ENCODE measurements around the gene LRCH1. TPM values are rescaled to one million over a fixed set of nuclear protein-coding genes. Genes with fewer than 3 reads are reported as not detected.

LRCH1 gene
- total RNA-seq, 2 donors from 2014 or later: 14.7 to 15.3 TPM

DNA sequence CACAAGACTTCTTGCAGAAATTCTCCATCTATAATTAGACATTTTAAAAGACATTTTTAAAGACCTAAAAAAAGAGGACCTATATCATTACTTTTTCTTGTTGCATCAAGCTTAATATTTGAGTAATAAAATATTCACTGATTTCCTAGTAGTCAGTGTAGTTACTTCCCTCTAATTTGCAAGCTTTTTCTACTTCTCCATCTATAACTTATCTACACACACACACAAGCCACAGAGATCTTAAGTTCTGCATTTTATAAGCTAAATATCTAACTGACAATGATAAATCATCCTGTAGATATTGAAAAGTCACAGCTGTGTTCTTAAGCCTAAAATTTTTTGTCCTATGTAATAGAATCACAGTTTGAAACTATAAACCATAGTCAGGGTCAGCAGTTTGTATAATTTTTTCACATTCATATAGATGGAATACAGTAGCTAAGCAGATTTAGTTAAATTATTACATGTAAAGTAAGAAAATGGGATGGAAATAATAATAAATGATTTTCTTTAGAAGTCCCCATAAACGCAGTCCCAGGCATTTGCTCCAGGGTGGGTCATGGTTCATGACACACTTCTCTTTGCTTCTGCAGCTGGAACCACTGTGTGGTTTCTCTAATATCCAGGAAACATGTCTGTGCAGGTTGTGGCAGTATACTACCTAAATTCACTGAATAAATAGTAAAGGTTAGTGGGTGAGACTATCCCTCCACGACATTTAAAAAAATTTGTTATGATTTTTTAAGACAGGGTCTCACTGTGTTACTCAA lies 183.8 kb downstream of the LRCH1 start:
- H3K36me3 Mint-ChIP-seq (ENCODE audit: low read depth): peaks cover 66% of the 10 kb centered on the region
- no peak for ATAC-seq (replicated peaks)
- H3K27me3 Mint-ChIP-seq: no peaks in the 10 kb centered on the region
- H3K4me3 Mint-ChIP-seq: no peak overlapping the region
- H3K4me1 Mint-ChIP-seq: no peaks in the 10 kb centered on the region
- no peak overlapping the region for H3K27ac Mint-ChIP-seq
- no peaks in the 10 kb centered on the region for H3K9me3 Mint-ChIP-seq

DNA sequence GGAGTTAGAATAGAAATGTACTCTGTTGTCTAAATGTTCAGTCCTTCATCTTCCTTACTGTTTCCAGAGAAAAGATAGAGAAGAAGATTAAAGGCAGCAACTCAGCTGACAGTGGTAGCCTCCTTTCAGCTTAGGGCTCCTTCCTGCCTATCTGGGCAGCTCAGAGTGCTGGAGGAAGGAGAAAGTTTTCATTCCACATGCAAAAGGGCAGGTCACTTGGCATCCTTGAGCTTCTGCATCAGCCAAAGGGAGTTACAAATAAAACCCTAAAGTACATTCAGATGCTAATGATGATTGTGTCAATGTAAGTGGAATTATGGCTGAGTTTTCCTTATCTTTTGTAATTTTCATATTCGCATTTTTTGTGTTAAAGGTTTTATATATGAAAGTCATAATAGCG lies 185.1 kb downstream of the LRCH1 start:
- ATAC-seq (replicated peaks): no peak
- H3K4me3 Mint-ChIP-seq: no peak overlapping the region
- peaks cover 66% of the 10 kb centered on the region for H3K36me3 Mint-ChIP-seq (ENCODE audit: low read depth)
- no peaks in the 10 kb centered on the region for H3K9me3 Mint-ChIP-seq
- H3K27ac Mint-ChIP-seq: no peak overlapping the region
- H3K27me3 Mint-ChIP-seq: no peaks in the 10 kb centered on the region
- H3K4me1 Mint-ChIP-seq: no peaks in the 10 kb centered on the region

DNA sequence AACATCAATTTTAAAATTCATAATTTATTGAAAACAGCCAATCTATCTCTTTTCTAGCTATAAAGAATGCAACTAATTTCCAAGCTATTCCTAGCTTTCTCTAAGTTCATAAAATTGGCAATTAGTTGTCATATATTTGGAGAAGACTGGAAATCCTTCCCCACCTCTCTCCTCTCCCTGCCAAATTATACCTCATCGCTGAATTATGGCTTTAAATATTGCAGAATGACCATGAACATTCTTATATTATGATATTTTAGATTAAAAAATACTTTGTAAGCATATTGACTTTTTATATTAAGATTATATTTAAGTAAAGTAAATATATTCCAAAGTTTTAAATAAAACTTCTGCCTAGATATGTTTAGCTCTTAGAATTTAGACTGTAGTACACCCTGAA lies 185.8 kb downstream of the LRCH1 start:
- Mint-ChIP-seq H3K4me1 (no peaks in the 10 kb centered on the region), H3K27me3 (no peaks in the 10 kb centered on the region), H3K27ac (no peak overlapping the region), H3K4me3 (no peak overlapping the region), H3K36me3 (ENCODE audit: low read depth) (peaks cover 69% of the 10 kb centered on the region), H3K9me3 (no peaks in the 10 kb centered on the region)
- ATAC-seq (replicated peaks): no peak

DNA sequence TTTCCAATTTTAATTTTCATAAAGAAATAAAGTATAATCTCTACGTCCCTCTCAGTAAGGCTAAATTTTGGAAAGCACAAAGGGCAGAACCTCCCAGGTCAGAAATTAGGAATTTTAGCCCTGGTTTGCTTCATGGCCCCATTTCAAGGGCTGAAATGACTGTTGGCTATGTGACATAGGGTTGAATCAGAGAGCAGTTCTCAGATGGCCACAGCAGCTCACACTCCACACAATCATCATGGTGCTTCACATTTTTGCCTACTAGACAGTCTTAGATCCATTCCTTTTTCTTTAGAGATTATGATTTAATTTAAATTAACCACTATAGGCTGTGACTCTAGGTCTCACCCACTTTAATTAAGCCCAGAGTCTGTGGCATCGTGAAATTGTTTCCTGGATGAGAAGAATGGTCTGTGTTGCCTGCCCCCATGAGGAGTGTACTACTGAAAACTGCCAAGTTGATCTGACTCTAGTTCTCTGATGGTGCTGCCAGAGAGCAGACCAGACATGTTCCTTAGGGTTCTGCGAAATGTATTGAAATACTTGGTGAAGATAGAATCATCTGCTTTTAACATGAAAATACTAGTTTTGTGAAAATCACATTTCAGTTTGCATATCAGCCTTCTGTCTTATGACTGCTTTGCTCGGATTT lies 186.6 kb downstream of the LRCH1 start:
- ATAC-seq (replicated peaks): no peak
- H3K9me3 Mint-ChIP-seq: no peaks in the 10 kb centered on the region
- H3K27ac Mint-ChIP-seq: no peak overlapping the region
- H3K4me3 Mint-ChIP-seq: no peak overlapping the region
- H3K27me3 Mint-ChIP-seq: no peaks in the 10 kb centered on the region
- no peaks in the 10 kb centered on the region for H3K4me1 Mint-ChIP-seq
- H3K36me3 Mint-ChIP-seq (ENCODE audit: low read depth): peaks cover 72% of the 10 kb centered on the region

DNA sequence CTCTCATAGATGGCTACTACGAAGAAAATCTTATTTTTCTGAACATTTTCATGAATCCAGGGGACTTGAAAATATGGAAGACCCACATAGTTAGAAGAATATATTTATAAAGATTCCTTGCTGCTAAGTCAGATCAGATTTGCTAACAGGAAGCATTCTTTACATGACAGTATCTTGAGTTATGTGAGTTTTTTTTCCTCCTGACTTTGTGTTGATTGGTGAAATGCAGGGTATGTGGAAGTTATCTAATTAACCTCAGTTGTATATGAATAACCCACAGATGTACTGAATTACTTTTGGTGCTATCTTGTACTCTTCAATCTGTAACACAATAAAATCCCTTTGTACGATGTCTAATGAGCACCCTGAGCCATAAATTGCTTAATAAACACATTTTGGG lies 190.2 kb downstream of the LRCH1 start:
- Mint-ChIP-seq H3K9me3 (no peaks in the 10 kb centered on the region), H3K4me1 (no peaks in the 10 kb centered on the region), H3K36me3 (ENCODE audit: low read depth) (peaks cover 57% of the 10 kb centered on the region), H3K4me3 (no peak overlapping the region), H3K27me3 (no peaks in the 10 kb centered on the region), H3K27ac (no peak overlapping the region)
- no peak for ATAC-seq (replicated peaks)

DNA sequence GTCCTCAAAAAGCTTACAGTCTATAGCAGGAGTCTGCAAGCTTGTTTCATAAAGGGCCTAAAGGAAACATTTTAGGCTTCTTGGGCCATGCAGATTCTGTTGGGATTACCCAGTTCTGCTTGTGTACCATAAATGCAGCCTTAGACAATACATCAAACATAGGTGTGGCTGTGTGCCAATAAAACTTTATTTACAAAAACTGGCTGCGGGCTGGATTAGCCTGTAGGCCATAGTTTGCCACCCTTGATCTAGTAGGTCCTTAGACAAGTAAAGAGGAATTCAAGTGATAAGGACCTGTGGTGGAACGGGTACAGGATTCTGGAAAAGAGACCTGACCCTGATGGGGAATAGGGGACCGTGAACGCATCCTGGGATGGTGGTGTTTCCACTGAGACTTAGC lies 192.1 kb downstream of the LRCH1 start:
- no peak overlapping the region for H3K4me3 Mint-ChIP-seq

DNA sequence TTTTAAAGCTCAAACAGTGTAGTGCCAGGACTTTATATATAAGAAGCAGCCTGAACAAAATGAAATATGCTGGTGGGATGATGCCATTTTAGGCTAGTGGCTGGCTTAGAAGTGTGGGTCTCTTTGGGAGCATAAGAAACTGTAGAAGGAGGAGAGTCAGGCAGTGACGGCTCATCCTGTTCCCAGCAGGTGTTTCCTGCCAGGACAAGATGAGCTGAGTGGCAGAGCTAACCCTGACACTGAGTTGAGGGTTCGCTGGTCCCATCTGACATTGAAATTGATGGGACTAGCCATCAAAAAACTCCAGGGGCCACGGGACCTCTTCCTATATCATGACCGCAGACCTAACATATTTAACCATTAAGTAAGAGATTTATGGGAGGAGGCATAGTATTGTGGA lies 192.7 kb downstream of the LRCH1 start:
- ATAC-seq (replicated peaks): no peak
- Mint-ChIP-seq H3K4me1 (no peaks in the 10 kb centered on the region), H3K4me3 (no peak overlapping the region), H3K27ac (no peak overlapping the region), H3K9me3 (no peaks in the 10 kb centered on the region), H3K36me3 (ENCODE audit: low read depth) (peaks cover 75% of the 10 kb centered on the region), H3K27me3 (no peaks in the 10 kb centered on the region)

More for the DNA sequence above, 192.1 kb downstream of the LRCH1 start:
- H3K9me3 Mint-ChIP-seq: no peaks in the 10 kb centered on the region
- H3K27me3 Mint-ChIP-seq: no peaks in the 10 kb centered on the region
- H3K4me1 Mint-ChIP-seq: no peaks in the 10 kb centered on the region
- H3K36me3 Mint-ChIP-seq (ENCODE audit: low read depth): peaks cover 71% of the 10 kb centered on the region
- ATAC-seq (replicated peaks): no peak
- no peak overlapping the region for H3K27ac Mint-ChIP-seq

DNA sequence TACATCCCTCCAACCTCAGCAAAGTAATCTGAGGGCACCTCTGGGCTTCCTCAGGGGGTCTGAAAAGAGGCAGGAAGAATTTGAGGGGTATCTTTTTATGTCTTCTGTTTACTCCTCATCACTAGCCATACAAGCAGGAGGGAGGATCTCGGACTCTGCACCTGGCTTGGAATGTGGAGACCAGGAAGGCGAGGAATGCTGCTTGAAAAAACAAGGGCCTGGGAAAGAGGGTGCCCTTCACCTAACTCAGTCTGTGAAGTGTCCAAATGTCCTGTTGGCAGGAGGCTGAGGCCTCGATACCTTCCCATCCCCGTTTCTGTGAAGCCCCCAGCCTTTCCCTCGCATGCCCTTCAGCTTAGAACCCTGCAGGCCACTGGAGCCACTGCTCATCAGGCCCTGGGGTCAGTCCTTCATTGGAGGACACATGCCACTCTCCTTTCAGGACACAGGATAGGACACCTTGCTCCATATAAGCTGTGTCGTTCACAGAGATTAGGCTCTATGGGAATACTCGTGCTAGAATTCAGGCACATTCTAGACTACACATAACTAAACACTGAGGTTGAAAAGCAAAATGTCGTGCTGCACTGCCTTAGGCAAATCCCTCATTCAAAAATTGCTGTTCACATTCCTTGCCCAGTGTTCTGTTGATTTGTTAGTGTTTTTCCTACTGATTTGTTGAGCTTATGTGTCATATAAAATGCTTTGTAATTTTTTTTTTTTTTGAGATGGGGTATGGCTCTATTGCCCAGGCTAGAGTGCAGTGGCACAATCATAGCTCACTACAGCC lies 194.3 kb downstream of the LRCH1 start:
- Mint-ChIP-seq H3K27ac (no peak overlapping the region), H3K4me1 (peaks cover 11% of the 10 kb centered on the region), H3K4me3 (no peak overlapping the region), H3K27me3 (no peaks in the 10 kb centered on the region), H3K9me3 (no peaks in the 10 kb centered on the region), H3K36me3 (ENCODE audit: low read depth) (peaks cover 74% of the 10 kb centered on the region)
- ATAC-seq (replicated peaks): no peak

DNA sequence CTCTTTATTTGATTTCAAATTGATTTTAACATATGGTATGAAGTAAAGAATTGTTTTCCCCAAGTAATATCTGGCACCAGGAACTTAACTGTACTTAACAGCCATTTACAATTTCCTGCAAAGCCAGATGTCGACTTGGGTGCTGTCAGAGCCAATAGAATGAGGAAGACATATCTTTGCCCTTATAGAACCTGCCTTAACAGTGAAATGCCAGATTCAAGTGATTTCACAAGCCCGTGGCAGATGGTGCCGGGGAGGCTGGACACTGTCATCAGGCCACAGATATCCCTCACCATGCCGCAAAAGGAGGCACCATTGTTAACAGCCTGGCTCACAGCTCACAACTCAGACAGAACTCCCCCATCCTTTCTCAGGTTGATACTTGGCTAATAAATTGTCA lies 195.3 kb downstream of the LRCH1 start:
- H3K4me1 Mint-ChIP-seq: peaks cover 12% of the 10 kb centered on the region
- H3K4me3 Mint-ChIP-seq: no peak overlapping the region
- peaks cover 64% of the 10 kb centered on the region for H3K36me3 Mint-ChIP-seq (ENCODE audit: low read depth)
- no peaks in the 10 kb centered on the region for H3K9me3 Mint-ChIP-seq
- peak overlapping the region; percentile 49 for H3K27ac Mint-ChIP-seq
- no peaks in the 10 kb centered on the region for H3K27me3 Mint-ChIP-seq
- ATAC-seq (replicated peaks): no peak

DNA sequence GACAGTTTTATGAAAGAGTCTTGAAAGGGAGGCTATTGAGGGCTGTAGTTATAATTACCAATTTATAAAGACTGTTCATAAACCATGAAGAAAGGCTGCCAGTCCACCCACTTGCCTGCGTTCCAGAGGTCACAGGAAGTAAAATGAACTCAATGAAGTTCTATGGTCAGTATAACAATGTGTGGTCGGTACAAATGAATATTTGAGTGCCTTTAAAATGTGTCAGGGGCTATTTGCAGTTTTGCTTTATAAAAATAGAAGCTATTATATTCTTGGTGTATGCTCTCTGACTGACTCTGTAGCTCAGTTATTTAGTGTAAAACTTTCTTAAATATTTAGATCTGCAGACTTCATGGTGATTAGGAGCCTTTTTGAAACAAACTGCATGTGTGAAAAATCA lies 197.0 kb downstream of the LRCH1 start:
- H3K27me3 Mint-ChIP-seq: no peaks in the 10 kb centered on the region
- no peaks in the 10 kb centered on the region for H3K9me3 Mint-ChIP-seq
- no peak overlapping the region for H3K4me3 Mint-ChIP-seq
- peak overlapping the region; percentile 22 for H3K27ac Mint-ChIP-seq
- no peak for ATAC-seq (replicated peaks)
- H3K4me1 Mint-ChIP-seq: peaks cover 12% of the 10 kb centered on the region
- peaks cover 49% of the 10 kb centered on the region for H3K36me3 Mint-ChIP-seq (ENCODE audit: low read depth)

DNA sequence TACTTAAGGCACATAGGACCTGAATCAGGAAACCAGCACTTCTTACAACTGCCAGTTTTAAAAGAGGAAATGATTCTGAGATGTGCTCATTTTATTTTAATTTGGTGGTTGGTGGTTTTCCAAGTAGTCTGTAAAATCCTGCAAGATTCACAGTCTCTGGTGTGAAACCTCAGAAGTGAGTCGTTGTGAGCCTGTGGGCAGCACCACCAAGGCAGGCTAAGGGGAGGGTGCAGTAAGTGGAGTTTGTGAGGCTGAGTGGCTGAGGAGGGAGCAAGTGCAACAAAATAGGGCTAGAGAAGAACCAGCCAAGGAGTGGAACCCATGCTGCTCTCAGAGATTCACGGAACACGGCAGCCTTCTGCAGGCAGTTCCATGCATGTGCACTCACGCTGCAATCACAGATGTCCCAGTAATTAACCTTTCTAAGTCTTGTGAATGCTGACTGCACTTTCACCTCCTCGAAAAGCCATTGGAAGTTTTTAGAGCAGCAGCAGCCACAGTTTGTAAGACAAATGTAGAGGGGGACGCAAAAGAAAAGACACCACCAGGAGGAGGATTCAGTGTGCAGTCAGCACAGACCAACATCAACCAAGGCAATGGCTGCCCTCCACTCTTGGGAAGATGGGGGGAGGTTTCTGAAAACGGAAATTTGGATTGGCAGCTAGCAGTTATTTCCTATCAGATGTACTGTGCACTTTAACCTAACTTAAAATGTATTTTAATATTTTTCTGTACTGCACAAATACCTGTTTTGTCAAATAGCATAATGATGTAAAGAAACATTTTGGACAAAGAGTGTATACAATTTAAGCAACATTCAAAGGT lies 199.1 kb downstream of the LRCH1 start:
- peak; percentile 99 for ATAC-seq (replicated peaks)
- H3K4me3 Mint-ChIP-seq: peak overlapping the region; percentile 38
- H3K9me3 Mint-ChIP-seq: no peaks in the 10 kb centered on the region
- H3K36me3 Mint-ChIP-seq (ENCODE audit: low read depth): peaks cover 41% of the 10 kb centered on the region
- peaks cover 12% of the 10 kb centered on the region for H3K4me1 Mint-ChIP-seq
- H3K27me3 Mint-ChIP-seq: no peaks in the 10 kb centered on the region
- peak overlapping the region; percentile 20 for H3K27ac Mint-ChIP-seq

DNA sequence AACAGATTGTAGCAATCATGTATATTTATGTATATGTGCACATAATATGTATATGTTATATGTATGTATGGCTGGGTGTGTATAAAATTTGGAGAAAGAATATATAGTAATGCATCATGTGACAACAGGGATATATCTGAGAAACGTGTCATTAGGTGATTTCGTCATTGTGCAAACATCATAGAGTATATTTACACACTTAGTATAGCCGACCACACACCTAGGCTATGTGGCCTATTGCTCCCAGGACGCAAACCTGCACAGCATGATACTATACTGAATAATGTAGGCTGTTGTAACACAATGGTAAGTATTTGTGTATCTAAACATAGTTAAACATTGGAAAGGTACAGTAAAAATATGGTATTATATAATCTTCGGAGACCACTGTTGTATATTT lies 200.2 kb downstream of the LRCH1 start:
- no peak overlapping the region for H3K4me3 Mint-ChIP-seq
- H3K9me3 Mint-ChIP-seq: no peaks in the 10 kb centered on the region
- H3K36me3 Mint-ChIP-seq (ENCODE audit: low read depth): peaks cover 36% of the 10 kb centered on the region
- no peaks in the 10 kb centered on the region for H3K27me3 Mint-ChIP-seq
- no peak overlapping the region for H3K27ac Mint-ChIP-seq
- no peak for ATAC-seq (replicated peaks)
- H3K4me1 Mint-ChIP-seq: peaks cover 12% of the 10 kb centered on the region

DNA sequence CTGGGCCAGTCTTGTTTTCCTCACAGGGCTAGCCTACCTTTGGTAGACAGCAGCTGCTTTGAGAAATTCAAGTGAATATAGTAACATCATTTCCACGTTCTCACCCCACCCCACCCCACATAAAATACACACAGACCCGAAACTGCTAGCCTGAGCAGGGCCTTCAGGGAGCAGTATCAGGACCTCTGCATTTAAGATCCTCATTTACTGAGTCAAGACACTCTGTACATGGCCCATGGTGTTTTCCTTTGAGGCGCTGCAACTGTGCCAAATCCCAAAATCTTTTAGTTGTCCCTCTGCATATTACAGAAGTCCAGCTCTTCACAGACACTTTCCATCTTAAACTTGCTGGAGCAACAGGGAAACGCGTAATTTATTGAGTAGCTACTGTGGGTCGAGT lies 200.9 kb downstream of the LRCH1 start:
- peaks cover 12% of the 10 kb centered on the region for H3K4me1 Mint-ChIP-seq
- H3K9me3 Mint-ChIP-seq: no peaks in the 10 kb centered on the region
- no peak overlapping the region for H3K27ac Mint-ChIP-seq
- no peak for ATAC-seq (replicated peaks)
- no peaks in the 10 kb centered on the region for H3K27me3 Mint-ChIP-seq
- H3K4me3 Mint-ChIP-seq: no peak overlapping the region
- H3K36me3 Mint-ChIP-seq (ENCODE audit: low read depth): peaks cover 29% of the 10 kb centered on the region

DNA sequence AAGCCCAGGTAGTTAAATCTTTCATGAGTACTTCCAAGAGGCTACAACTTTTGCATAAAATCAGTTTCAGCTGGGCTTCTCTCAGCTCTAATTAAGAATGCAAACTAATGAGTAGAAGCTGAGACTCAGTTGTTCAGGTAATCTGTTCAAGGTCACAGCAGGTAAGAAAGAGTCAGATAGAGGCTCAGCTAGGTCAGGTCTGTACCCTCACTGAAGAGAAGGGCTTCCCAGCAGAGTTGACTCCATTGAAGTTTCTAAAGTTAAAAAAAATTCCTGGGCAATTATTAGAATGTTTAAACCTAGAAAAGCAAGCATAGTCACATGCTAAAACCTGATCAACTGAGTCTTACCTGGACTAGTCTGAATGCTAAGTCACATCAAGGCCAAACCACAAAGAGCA lies 201.8 kb downstream of the LRCH1 start:
- H3K4me3 Mint-ChIP-seq: no peak overlapping the region
- H3K27me3 Mint-ChIP-seq: no peaks in the 10 kb centered on the region
- H3K36me3 Mint-ChIP-seq (ENCODE audit: low read depth): peaks cover 24% of the 10 kb centered on the region
- ATAC-seq (replicated peaks): no peak
- H3K27ac Mint-ChIP-seq: no peak overlapping the region
- H3K4me1 Mint-ChIP-seq: peaks cover 12% of the 10 kb centered on the region
- no peaks in the 10 kb centered on the region for H3K9me3 Mint-ChIP-seq
